K562 (cell line): ENCODE measurements around the gene ASMT. TPM values are rescaled to one million over a fixed set of nuclear protein-coding genes. Genes with fewer than 3 reads are reported as not detected.

ENCODE experiments used
- DEAF1 ChIP-seq: fragments of 450-650 bp; formaldehyde crosslinking; IDR thresholded peaks from 2 replicates; pipeline ENCODE4 v1.4.0; 2020; ENCODE audit warnings: mild to moderate bottlenecking, moderate library complexity
- ETS2 ChIP-seq: IDR thresholded peaks from 2 replicates; pipeline ENCODE4 v1.6.1; 2016; ENCODE audit warnings: borderline replicate concordance, missing genetic modification characterization, mild to moderate bottlenecking, moderate library complexity, missing compliant biosample characterization; ENCODE audit not compliant: poor library complexity, severe bottlenecking
- FOXO4 ChIP-seq: fragments of 450-650 bp; formaldehyde crosslinking; IDR thresholded peaks from 2 replicates; pipeline ENCODE4 v1.4.0; 2020; ENCODE audit warnings: mild to moderate bottlenecking, moderate library complexity
- MITF ChIP-seq: IDR thresholded peaks from 2 replicates; pipeline ENCODE4 v1.6.1; 2014; ENCODE audit warnings: antibody characterized with exemption
- ZC3H4 ChIP-seq: sonication (generic); formaldehyde crosslinking; IDR thresholded peaks from 2 replicates; pipeline ENCODE4 v1.9.0; 2021; ENCODE audit warnings: missing genetic modification reagents, borderline replicate concordance
- ZNF121 ChIP-seq: sonication (generic); formaldehyde crosslinking; conservative IDR thresholded peaks from 2 replicates; pipeline ENCODE4 v1.8.0; 2022; ENCODE audit warnings: missing genetic modification reagents
- polyA plus RNA-seq, 8 experiments: library from polyadenylated mRNA; depleted of rRNA in 4 of 8; stranded (reverse) in 5 of 8; unstranded in 3 of 8; fragments of >200 nt; fragmentation: Nextera tagmentation in 2 of 8; fragmentation: Illumina TruSeq in 1 of 8; extraction: Ambion mirVana in 2 of 8; extraction: Trizol in 1 of 8; gene quantifications; 2 replicates each; pipeline versions ENCODE4 v1.2.1 to v1.2.3, GENCODE V29; 2011 to 2014; ENCODE audit warnings: inconsistent platforms in 1 of 8, missing spikeins in 1 of 8
- total RNA-seq, 7 experiments: library from RNA; depleted of rRNA in 6 of 7; stranded (reverse); fragments of >200 nt in 6 of 7; fragmentation: Illumina TruSeq in 2 of 7; extraction: Trizol in 2 of 7; gene quantifications; 2 replicates each; pipeline versions ENCODE4 v1.2.1 to v1.2.3, GENCODE V29; 2011 to 2021; ENCODE audit warnings: low replicate concordance in 1 of 7
- TF ChIP-seq, protein P1 (sequence below): fragments of 450-650 bp; formaldehyde crosslinking; IDR thresholded peaks from 2 replicates; pipeline ENCODE4 v1.4.0; 2022; ENCODE audit warnings: missing genetic modification characterization
- TF ChIP-seq, protein P2 (sequence below): fragments of 250-450 bp; sonication (Bioruptor Pico); IDR thresholded peaks from 2 replicates; pipeline ENCODE4 v1.4.0; 2020; ENCODE audit warnings: mild to moderate bottlenecking, moderate library complexity, borderline replicate concordance

The ASMT gene
- total and polyA plus RNA-seq, 9 of the 15 experiments (the other 6 are each of a cell fraction or from before 2014, with no cell fraction given), result 0.06 TPM; not detected in 8

GRCh38 chrX:1618689-1619088 is 3.8 kb downstream of the ASMT start (continued):
- no peak for TF ChIP-seq FOXO4 (CRISPR knock-in tag)
- TF ChIP-seq ZC3H4 (CRISPR knock-in tag), result no peak
- TF ChIP-seq MITF, result no peak
- no peak for TF ChIP-seq DEAF1
- TF ChIP-seq ETS2 (tag), result no peak
- TF ChIP-seq, protein P1, sequence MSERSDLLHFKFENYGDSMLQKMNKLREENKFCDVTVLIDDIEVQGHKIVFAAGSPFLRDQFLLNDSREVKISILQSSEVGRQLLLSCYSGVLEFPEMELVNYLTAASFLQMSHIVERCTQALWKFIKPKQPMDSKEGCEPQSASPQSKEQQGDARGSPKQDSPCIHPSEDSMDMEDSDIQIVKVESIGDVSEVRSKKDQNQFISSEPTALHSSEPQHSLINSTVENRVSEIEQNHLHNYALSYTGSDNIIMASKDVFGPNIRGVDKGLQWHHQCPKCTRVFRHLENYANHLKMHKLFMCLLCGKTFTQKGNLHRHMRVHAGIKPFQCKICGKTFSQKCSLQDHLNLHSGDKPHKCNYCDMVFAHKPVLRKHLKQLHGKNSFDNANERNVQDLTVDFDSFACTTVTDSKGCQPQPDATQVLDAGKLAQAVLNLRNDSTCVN (CRISPR knock-in tag), result no peak
- no peak for TF ChIP-seq ZNF121 (CRISPR knock-in tag)
- TF ChIP-seq, protein P2, sequence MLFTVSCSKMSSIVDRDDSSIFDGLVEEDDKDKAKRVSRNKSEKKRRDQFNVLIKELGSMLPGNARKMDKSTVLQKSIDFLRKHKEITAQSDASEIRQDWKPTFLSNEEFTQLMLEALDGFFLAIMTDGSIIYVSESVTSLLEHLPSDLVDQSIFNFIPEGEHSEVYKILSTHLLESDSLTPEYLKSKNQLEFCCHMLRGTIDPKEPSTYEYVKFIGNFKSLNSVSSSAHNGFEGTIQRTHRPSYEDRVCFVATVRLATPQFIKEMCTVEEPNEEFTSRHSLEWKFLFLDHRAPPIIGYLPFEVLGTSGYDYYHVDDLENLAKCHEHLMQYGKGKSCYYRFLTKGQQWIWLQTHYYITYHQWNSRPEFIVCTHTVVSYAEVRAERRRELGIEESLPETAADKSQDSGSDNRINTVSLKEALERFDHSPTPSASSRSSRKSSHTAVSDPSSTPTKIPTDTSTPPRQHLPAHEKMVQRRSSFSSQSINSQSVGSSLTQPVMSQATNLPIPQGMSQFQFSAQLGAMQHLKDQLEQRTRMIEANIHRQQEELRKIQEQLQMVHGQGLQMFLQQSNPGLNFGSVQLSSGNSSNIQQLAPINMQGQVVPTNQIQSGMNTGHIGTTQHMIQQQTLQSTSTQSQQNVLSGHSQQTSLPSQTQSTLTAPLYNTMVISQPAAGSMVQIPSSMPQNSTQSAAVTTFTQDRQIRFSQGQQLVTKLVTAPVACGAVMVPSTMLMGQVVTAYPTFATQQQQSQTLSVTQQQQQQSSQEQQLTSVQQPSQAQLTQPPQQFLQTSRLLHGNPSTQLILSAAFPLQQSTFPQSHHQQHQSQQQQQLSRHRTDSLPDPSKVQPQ (CRISPR knock-in tag), result no peak
